Stimulated activated CD8-positive, alpha-beta memory T cell treated with anti-CD3 and anti-CD28 coated beads, Interleukin-4, amount 100 ng/mL, for 24 hours (primary cell): ENCODE measurements around the gene AQP3.
"Not testable (repeated sequence)": the region's sequence is repeated elsewhere in the genome, so short reads cannot be mapped to it uniquely, and the experiment has no call there.

Experiments
- DNase-seq: peaks from one replicate; pipeline ENCODE4 v3.0.0-alpha.2; 2020; ENCODE audit warnings: low read depth

The AQP3 gene

DNA sequence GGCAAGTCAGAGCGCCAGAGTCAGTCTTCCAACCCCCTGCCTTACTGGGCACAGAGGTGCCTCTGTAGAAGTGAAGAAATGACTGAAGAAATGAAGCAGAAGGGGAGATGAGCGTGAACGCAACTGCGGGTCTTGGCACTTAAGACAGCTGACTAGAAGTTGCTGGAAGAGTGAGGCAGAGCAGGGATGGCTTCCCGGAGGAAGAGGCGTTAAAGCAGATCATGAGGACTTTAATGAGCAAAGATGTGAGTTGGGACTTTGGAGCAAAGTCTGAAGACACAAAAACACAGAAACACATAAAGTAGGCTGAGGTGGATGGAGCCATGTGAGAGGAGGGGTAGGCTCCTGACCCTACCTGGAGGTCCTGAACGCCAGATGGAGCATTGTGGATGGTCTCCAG, 7.2 kb downstream of the AQP3 start:
- no peak for DNase-seq

DNA sequence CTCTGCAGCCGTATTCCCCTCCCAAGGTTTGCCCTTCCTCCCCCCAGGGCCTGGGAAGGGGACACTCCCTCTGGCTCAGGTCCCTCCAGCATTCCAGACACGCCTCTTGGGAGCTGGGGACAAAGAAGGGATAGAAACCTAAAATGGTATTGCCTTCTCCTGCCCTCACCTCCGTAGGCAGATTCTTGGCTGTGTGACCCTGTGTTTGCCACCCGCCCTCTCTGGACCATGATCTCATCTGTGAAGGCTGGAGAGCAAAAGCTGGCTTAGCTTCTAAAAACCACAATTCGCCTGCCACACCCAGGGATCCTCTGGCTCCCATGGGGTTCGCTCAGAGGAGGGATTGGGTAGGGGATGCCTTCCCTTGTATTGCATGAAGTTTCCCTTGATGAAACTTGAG, 7.7 kb downstream of the AQP3 start:
- no peak for DNase-seq

DNA sequence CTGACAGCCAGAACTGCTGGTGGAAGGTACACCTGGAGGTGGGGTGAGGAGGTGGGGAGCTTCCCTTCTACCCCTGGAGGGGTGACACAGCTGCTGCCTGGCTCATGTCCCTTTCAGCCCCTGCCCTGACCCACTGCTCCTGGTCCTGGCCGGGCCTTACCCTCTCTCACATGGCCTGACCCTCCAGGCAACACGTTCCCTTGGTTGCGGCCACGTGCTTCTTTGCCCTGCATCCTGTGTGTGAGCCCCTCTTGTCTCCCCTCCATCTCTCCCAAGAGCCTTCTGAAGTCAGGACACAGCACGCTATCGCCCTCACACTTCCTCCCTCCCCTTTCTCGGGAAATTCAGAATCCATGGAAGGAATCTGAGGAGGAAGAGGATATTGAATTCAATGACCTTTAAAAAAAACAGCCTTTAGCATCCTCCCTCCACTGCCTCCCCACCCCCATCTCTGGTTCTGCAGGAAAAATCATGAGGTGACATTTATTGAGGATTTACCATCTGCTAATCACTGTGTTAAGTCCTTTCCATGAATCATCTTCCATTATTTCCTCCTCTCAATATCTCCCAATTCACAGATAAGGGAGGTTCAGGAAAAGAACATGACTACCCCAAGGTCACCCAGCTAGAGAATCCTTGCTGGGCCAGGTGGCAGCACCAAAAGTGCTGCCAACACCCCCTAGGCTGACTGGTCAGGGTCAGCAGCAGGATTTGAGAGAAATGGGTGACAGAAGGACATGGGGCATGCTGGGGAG, 8.3 kb downstream of the AQP3 start:
- DNase-seq = no peak

DNA sequence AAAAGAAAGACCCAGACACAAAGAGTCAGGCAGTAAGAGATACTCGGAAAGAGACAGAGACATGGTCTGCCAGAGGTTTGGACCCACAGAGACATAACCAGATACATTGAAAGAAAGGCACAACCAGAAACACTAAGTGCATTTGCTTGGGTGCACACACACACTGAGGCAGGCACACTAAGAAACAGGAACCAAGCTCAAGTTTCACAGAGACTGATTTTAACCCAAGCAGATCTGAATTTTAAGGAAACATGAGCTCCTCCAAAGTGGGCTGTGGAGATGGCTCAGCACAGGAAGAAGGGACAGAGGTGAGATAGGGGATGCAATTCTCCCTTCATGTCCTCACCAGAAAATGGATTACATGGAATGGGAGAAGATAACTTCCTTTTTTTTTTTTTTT, 9.5 kb downstream of the AQP3 start:
- no peak for DNase-seq

DNA sequence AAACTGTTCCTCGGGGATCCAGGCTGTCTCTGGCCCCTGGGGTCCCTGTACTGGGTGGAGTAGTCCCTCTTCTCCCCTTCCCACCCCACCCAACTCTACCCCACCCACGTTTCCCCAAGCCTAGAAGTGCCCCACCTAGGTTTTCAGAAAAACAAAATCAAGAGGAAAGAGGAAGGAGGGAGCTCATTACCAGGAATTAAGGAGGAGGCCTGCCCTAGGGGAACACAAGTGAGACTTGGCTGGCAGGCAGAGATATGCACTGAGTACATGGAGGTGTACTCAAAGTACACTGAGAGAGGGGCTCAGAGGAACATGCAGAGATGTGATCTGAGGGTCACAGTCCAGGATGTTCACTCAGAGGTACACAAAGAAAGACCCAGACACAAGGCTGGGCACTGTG, 10.2 kb downstream of the AQP3 start:
- no peak for DNase-seq

DNA sequence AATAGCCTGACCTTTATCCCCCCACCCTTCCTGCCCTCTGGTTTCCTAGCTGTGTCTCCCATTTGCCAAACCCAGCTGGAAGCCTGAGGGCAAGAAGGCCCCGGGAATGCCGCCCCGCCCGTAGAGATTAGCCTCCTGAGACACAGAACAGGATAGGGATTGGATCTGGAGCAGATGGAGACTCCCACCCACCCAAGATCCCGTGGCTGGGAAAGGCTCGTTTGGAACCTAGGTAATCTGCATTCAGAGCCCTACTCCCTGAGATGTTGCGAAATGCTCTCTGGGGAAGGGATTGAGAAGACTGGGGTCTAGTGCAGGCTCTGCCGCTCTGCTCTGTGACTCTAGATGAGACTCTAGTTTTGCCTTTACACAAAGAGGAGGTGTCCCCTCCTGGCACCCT, 10.9 kb downstream of the AQP3 start:
- no peak for DNase-seq

DNA sequence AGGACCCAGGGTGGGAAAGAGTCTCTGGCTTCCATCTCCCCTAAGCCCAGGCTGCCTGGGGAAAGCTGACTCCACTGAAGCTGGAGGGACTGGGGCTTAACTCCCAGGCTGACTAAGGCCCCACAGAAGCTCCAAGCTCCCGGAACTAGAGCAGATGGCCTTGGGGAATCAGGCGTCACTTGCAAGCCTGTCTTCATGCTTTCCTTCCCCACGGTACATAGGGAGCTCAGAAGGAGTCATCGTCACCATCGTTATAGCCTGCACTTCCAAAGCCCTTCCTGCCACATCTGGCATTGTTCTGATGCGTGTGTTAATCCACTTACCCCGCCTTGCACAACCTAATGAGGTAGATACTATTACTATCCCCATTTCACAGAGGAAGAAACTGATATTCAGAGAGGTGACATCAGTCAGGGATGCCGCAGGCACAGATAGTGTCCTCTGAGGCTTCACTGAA, 11.5 kb downstream of the AQP3 start:
- no peak for DNase-seq

DNA sequence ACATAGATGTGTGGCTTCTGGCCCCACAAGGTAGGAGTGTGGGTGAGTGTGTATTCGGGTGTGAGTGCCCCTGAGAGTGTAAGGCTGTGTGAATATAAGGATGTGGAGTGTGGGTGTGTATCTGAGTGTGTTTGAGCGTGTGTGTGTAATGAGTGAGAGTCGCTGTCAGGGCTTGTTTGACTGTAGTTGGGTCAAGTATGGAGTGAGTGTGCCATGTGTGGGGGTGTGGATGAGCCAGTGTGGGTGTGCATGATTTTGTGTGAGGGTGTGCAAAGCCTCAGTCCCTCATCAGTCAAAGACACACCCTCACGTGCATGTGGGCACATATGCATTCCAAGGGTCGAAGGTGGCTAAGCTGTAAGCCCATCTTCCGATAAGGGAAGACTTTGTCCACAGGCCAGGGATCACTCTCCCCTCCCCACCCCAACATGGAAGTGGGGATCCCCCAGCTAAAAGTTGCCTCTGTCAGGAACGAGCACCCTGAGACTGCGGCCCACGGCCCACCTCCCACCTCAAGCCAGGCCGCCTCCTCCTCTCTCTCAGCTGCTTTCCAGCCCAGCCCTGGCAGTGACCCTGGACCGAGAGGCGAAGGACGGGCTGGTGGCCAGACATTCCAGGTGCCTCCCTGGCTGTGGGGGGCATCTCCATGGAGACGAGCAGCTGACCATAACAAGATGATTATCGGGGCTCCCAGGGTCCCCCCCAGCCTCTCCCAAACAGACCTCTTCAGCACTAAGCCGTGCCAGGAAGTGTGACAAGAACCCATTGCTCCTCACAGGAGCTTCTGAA, 12.9 kb downstream of the AQP3 start:
- DNase-seq = no peak

DNA sequence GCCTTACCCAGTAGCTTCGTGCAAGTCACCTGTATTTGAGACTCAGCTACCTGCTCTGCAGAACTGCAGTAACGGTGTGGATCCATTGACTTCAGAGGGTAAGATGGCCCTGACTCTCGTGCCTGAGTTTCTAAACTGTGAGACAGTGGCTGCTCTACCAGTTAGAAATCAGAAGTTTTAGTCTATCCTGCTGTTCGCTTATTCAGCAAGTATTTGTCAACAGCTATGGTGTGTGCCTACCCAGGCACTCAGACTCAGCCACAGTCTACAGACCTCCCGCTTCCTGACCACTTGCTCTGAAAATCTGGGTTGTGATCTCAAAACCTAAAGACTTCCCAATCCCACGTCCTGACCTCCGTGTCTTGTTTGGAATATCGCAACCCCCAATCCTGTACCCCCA, 13.5 kb downstream of the AQP3 start:
- no peak for DNase-seq

DNA sequence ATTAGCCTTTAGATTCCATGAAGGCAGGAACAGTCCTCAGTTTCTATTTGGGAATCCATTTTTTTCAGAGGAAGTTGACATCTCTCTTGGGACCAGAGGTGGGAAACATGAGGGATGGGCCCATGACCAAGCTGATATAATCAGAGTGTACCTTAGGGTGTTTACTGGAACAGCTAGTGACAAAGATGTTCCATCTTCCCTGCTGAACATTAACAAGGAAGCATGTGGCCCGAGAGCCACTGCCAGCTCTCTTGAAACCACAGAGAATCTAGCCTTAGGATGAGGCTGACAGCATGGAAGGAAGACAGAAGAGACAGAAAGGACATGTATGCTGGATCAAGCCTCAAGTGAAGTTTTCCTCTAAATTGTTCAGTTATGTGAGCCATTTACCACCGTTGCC, 16.0 kb downstream of the AQP3 start:
- no peak for DNase-seq

DNA sequence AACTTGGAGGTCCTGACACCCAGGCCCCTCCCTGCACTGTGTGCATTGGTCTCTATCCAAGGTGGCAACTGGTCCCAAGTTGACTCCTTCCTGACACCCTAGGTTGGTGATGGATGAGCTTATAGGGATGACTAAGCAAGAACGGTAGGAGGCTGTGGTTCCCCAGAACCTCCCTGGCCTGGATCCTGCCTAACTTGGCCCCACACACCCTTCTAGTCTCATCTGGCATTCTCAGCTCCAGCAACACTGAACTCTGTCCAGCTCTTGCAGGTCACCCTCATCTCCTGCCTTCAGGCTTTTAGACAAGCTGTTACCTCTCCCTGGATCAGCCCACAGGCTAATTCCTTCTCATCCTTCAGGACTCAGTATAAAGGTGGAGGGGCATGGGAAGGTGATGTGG, 16.5 kb downstream of the AQP3 start:
- no peak for DNase-seq

DNA sequence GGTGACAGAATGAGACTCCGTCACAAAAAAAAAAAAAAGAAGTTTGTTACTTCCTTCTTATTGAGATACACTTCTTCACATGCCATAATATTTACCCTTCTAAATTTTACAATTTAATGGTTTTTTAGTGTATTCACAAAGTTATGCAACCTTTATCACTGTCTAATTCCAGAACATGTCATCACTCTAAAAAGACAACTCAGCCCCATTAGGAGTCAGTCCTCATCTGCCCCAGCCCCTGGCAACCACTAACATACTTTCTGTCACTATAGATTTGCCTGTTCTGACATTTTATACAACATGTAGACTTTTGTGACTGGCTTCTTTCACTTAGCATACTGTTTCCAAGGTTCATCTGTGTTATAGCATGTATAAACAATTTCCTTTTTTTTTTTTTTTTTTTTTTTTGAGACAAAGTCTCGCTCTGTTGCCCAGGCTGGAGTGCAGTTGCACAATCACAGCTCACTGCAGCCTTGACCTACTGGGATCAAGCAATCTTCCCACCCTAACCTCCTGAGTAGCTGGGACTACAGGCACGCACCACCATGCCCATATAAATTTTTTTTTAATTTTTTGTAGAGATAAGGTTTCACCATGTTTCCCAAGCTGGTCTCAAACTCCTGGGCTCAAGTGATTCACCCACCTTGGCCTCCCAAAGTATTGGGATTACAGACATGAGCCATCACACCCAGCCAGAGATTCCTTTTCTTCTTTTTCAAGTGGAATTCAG, 18.0 kb downstream of the AQP3 start:
- no peak for DNase-seq

DNA sequence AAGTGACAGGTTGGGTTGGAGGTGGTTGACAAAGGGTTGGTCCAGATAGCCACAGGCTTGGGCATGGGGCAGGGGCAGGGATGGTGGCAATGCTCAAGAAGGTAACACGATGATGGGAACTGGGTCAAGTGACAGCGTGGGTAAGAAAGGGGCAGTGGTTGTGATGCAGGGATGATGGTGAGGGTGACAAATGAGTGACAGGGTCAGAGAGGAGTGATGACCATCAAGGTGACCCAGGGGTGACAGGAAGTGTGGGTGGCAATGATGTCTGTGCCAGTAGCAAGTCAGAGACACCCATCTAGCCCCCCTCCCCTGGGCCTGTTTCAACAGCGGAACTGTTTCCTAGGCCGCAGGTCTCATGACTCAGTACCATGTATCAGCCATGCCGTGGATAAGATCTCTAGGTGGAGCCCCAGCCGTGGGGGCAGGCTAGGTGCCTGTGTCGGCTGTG, 20.5 kb downstream of the AQP3 start:
- DNase-seq = no peak

DNA sequence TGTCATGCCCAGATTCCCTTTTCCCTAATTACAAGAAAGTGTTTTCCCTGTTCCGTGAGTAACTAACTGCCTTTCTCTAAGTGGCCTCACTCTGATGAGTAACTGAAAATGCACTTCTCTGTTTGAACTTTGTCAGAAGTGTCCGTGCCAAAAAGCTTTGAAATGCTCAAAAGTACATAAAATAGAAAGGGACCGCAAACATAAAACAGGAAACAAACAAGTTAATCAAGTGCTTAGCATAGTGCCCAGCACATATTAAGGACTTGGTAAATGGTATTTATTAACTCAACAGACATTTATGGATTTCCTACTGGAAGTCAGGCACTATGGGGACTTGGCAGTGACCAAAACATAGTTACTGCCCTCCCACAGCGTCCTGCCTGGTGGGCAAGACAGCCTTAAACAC, 22.3 kb downstream of the AQP3 start:
- DNase-seq = no peak

DNA sequence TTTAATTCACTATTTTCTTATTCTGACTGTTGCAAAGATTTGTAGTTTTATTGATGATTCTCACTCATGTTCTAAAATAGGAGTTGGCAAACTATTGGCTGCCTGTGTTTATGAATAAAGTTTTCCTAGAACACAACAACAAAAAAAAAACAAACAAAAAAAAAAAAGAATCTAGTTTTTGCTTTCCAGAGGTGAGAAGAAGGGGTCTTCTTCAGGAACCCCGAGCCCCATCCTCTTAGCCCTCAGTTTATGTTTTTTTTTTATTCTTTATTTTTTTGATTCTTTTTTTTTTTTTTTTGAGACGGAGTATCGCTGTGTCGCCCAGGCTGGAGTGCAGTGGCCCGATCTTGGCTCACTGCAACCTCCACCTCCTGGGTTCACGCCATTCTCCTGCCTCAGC, 22.9 kb downstream of the AQP3 start:
- not testable (repeated sequence) for DNase-seq

DNA sequence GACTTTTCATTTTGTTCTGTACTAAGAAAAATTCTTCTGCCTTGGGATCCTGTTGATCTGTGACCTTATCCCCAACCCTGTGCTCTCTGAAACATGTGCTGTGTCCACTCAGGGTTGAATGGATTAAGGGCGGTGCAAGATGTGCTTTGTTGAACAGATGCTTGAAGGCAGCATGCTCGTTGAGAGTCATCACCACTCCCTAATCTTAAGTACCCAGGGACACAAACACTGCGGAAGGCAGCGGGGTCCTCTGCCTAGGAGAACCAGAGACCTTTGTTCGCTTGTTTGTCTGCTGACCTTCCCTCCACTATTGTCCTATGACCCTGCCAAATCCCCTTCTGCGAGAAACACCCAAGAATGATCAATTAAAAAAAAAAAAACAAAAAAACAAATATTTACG, 23.4 kb downstream of the AQP3 start:
- not testable (repeated sequence) for DNase-seq

DNA sequence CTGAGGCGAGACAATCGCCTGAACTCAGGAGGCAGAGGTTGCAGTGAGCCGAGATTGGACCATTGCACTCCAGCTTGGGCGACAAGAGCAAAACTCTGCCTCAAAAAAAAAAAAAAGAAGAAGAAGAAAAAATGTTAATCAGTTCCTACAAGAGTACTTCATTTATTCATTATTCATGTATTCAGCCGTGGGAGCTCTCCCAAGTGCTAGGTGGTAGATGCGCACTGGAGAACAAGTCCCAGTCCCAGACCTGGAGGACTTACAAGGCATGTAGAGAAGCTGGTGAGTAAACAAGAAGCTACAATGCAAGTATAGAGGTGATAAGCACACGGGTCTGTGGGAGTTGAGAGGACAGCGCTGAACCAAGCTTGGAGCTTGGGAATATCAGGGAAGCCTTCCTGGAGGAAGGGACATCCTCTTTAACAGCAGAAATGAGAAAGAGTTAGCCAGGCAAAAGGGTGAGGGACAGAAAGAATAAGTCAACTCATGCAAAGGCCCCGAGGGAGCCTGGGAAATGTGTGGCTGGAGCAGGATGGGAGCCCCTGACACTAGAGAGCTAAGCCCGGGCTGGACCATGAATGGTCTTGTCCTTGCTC, 27.6 kb downstream of the AQP3 start:
- DNase-seq = no peak

DNA sequence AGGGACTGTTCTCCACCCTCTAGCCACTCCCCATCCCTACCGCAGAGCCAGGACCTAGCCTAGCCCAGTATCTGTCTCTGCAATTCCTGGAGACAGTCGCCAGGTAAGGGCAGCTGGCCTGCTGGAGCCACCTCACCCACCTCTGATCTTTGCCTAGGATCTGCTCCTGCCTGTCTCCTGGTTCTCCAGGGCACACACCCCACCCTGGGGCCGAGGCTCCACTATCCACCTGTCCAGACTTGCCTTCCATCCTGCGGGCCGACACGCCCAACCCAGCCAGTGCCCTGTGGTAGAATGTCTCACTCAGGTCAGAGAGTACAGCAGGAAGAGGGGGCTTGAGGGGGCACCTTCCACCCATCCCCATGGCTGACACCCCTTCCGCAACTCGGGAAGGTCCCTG, 29.3 kb downstream of the AQP3 start:
- no peak for DNase-seq

DNA sequence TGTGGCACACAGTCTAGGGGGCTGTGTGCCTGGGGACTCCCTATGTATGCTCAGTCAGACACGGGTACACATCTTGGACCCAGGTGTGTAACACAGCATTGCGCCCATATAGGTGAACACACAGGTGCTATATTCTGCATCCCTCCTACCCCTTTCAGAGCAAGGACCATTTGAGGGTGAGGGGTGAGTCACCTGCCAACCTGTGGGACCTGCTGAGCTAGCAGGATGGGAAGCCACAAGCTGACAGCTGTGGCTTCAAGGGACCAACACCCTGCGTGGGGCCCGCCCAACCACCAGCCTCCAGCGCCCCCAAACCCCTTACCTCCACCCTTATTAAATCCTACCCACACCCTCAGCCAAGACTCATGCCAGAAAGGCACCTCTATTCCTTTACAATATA, 30.4 kb downstream of the AQP3 start:
- no peak for DNase-seq

DNA sequence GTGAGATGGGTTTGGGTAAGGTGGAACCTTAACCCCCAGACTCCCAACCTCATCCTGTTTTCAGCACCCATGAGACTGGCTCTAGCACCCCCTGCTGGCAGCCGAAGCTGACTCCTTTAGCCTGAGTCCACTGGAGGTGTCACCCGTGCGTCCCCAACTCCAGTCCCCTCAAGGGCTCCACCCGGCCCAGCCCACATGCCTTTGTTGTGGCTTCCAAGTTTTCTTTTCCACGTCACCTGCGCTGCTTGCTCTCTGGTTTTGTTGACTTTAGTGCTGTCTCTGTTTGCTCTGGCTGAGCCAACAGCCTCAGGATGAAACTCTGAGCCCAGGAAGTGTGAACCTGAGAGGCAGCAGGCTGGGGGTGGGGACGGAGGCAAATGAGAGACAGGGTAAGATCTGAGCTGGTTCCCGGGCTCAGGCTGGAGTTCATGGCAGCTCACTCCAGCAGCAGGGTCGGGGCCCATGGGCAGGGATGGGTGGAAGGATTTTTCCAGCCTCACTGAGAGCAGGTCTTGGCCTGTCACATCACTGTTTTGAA, 31.8 kb downstream of the AQP3 start:
- DNase-seq = peak; percentile 70

DNA sequence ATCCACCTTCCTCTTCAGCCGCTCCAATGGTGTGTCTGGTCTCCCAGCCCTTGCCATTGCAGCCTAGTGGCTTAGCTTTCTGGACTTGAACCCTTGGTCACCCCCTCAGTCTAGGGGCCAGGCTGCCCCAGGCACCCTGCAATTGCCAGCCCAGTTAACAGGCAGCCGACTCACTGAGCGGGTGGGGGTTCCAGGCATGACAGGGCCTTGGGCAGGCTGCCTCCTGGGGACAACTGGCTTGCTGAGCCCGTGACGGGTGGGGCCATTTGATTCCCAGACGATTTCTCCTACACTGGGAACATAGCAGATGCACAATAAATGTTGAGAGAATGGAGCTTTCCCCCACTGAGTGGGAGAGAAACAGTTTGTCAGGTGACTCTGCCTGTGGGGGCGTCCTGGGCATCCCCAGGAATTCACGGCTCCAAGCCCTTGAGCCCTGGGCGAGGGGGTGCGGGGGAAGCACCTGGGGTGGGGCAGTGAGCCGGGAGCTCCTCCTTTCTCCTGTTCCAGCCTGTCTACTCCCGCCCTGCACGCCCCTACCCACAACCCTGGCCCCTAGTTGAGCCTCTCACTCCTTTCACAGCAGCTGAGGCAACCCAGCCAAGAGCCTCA, 32.4 kb downstream of the AQP3 start:
- no peak for DNase-seq

DNA sequence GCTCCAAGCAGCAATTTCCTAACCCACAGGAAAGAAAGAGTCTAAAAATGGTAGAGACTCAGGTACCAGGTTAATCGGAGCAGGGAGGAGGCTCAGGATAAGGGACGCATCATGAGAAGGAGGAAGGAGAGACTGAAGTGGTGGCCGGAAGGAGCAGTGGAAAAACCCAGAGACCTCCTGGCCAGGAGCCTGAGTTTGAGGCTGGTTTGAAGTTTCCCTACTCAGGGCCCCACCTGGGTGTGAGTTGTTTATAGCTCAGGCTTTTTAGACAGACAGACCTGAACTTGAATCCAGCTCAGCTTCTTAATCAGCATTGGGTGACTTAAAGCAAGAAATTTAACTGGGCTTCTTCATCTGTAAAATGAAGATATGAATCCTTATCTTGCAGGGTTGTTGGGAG, 33.1 kb downstream of the AQP3 start:
- no peak for DNase-seq
